Astrocyte (in vitro differentiated cells and primary cell): ENCODE data around the gene LMTK3.

ENCODE experiments used
- EZH2 ChIP-seq: IDR thresholded peaks from 2 replicates; pipeline ENCODE4 v1.6.1; 2012; ENCODE audit warnings: mild to moderate bottlenecking, low read length, inconsistent platforms; ENCODE audit not compliant: insufficient read depth
- TF ChIP-seq, protein P1 (sequence below): IDR thresholded peaks from 2 replicates; pipeline ENCODE4 v1.5.1; 2011; ENCODE audit warnings: low read depth, mild to moderate bottlenecking, inconsistent platforms, low read length, moderate library complexity; ENCODE audit not compliant: insufficient read depth

DNA sequence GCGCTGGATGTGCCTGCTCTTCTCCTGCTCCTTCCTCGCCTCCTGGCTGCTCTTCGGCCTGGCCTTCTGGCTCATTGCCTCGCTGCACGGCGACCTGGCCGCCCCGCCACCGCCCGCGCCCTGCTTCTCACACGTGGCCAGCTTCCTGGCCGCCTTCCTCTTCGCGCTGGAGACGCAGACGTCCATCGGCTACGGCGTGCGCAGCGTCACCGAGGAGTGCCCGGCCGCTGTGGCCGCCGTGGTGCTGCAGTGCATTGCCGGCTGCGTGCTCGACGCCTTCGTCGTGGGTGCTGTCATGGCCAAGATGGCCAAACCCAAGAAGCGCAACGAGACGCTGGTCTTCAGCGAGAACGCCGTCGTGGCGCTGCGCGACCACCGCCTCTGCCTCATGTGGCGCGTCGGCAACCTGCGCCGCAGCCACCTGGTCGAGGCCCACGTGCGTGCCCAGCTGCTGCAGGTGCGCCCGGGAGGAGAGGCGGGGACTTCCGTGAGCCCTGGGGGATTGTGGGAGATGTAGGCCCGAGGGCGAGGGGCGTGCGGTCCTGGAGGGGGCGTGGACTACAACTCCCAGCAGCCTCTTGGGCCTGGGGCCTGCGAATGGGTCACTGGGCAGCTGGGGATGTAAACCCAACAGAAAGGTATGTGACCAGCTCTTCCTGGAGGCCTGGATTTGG, 49.5 kb downstream of the LMTK3 start:
- TF ChIP-seq, protein P1, sequence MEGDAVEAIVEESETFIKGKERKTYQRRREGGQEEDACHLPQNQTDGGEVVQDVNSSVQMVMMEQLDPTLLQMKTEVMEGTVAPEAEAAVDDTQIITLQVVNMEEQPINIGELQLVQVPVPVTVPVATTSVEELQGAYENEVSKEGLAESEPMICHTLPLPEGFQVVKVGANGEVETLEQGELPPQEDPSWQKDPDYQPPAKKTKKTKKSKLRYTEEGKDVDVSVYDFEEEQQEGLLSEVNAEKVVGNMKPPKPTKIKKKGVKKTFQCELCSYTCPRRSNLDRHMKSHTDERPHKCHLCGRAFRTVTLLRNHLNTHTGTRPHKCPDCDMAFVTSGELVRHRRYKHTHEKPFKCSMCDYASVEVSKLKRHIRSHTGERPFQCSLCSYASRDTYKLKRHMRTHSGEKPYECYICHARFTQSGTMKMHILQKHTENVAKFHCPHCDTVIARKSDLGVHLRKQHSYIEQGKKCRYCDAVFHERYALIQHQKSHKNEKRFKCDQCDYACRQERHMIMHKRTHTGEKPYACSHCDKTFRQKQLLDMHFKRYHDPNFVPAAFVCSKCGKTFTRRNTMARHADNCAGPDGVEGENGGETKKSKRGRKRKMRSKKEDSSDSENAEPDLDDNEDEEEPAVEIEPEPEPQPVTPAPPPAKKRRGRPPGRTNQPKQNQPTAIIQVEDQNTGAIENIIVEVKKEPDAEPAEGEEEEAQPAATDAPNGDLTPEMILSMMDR: no peak
- TF ChIP-seq EZH2: no peak
